ENCODE measurements around the gene PHYHIPL. TPM values are rescaled to one million over a fixed set of nuclear protein-coding genes. Genes with fewer than 3 reads are reported as not detected.

Gene PHYHIPL
- total RNA-seq, 2 donors from 2014 or later = 0.44 to 0.68 TPM

DNA sequence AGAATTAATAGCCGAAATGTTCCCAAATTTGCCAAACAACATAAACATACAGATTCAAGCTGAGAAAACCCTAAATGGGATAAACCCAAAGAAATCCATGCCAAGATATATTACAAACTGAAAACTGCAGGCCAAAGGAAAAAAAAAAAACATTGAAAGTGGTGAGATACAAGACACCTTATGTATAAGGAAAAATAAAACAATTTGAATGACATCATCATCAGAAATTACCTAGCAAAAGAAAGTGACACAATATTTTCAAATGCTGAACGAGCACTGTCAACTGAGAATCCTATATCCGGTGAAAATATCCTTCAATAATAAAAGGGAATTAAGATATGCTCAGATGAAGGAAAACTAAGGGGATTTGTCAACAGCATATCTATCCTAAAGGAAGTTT, 66.5 kb downstream of the PHYHIPL start:
- Histone ChIP-seq H3K4me1 (ENCODE audit: control insufficient read depth, insufficient read depth, low read length) (no peaks in the 10 kb centered on the region), H3K9ac (ENCODE audit: extremely low read depth, low read length, poor library complexity, severe bottlenecking) (no peak overlapping the region), H3K9me3 (ENCODE audit: control insufficient read depth, low read length) (peaks cover 19% of the 10 kb centered on the region), H3K27ac (ENCODE audit: low read depth, low read length) (no peak overlapping the region), H3K36me3 (ENCODE audit: control insufficient read depth, insufficient read depth, low read length) (peaks cover 36% of the 10 kb centered on the region), H3K4me3 (ENCODE audit: low read length) (no peak overlapping the region), H3K27me3 (ENCODE audit: control insufficient read depth, insufficient read depth, low read length, poor library complexity, severe bottlenecking) (no peaks in the 10 kb centered on the region)
- Mint-ChIP-seq H3K9me3 (peaks cover 5% of the 10 kb centered on the region), H3K27ac (no peak overlapping the region), H3K4me3 (no peak overlapping the region), H3K36me3 (ENCODE audit: low read depth) (no peaks in the 10 kb centered on the region), H3K27me3 (ENCODE audit: insufficient read depth) (no peaks in the 10 kb centered on the region), H3K4me1 (no peaks in the 10 kb centered on the region)
- no peak for DNase-seq
- TF ChIP-seq, protein P1, sequence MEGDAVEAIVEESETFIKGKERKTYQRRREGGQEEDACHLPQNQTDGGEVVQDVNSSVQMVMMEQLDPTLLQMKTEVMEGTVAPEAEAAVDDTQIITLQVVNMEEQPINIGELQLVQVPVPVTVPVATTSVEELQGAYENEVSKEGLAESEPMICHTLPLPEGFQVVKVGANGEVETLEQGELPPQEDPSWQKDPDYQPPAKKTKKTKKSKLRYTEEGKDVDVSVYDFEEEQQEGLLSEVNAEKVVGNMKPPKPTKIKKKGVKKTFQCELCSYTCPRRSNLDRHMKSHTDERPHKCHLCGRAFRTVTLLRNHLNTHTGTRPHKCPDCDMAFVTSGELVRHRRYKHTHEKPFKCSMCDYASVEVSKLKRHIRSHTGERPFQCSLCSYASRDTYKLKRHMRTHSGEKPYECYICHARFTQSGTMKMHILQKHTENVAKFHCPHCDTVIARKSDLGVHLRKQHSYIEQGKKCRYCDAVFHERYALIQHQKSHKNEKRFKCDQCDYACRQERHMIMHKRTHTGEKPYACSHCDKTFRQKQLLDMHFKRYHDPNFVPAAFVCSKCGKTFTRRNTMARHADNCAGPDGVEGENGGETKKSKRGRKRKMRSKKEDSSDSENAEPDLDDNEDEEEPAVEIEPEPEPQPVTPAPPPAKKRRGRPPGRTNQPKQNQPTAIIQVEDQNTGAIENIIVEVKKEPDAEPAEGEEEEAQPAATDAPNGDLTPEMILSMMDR (conservative IDR thresholded peaks at IDR 0.05) = no peak
- 100% methylated on average over 2 of the region's 3 CpGs; no CpG with 5 or more reads in 1 of the 2 experiments for WGBS, 2 experiments (ENCODE audit: insufficient coverage in 1 of 2, insufficient read length in 1 of 2)

DNA sequence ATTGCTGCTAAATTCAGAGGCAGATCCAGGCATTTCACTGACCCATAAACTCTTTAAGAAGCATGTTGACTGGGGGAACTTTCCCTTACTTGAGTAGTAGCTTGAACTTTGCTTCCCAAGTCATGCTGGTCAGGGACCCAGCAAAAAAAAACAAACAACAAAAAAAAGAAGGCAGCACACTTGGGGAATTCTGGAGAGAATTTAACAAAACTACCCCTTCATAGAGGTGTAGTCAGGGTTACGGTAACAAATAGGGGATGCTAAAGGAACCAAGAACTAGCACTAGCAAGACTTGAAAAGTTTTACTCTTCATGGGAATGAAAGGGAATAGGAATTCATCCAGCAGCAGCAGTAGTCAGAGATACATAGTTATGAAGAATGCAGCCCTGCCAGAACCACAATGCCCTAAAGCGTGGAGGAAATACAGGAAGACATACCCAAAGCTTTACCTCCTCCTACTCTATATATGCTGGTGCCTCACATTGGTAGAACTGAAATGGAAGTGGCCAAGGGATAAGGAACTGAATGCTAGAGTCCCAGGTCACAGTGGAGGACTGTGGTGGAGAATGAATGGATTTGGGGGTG, 67.3 kb downstream of the PHYHIPL start:
- DNase-seq = no peak
- no peaks in the 10 kb centered on the region for H3K27me3 ChIP-seq (ENCODE audit: control insufficient read depth, insufficient read depth, low read length, poor library complexity, severe bottlenecking)
- no peak overlapping the region for H3K27ac ChIP-seq (ENCODE audit: low read depth, low read length)
- no peak overlapping the region for H3K4me3 Mint-ChIP-seq
- peaks cover 5% of the 10 kb centered on the region for H3K9me3 Mint-ChIP-seq
- no peak overlapping the region for H3K9ac ChIP-seq (ENCODE audit: extremely low read depth, low read length, poor library complexity, severe bottlenecking)
- no peaks in the 10 kb centered on the region for H3K4me1 Mint-ChIP-seq
- H3K36me3 ChIP-seq (ENCODE audit: control insufficient read depth, insufficient read depth, low read length) = peaks cover 38% of the 10 kb centered on the region
- H3K4me1 ChIP-seq (ENCODE audit: control insufficient read depth, insufficient read depth, low read length) = no peaks in the 10 kb centered on the region
- H3K36me3 Mint-ChIP-seq (ENCODE audit: low read depth) = no peaks in the 10 kb centered on the region
- H3K4me3 ChIP-seq (ENCODE audit: low read length) = no peak overlapping the region
- peaks cover 14% of the 10 kb centered on the region for H3K9me3 ChIP-seq (ENCODE audit: control insufficient read depth, low read length)
- 94 to 100% methylated on average over 1 to 2 of the region's 2 CpGs for WGBS, 2 experiments (ENCODE audit: insufficient coverage in 1 of 2, insufficient read length in 1 of 2)
- H3K27me3 Mint-ChIP-seq (ENCODE audit: insufficient read depth) = no peaks in the 10 kb centered on the region
- H3K27ac Mint-ChIP-seq = no peak overlapping the region
- TF ChIP-seq, protein P1 (conservative IDR thresholded peaks at IDR 0.05) = no peak

DNA sequence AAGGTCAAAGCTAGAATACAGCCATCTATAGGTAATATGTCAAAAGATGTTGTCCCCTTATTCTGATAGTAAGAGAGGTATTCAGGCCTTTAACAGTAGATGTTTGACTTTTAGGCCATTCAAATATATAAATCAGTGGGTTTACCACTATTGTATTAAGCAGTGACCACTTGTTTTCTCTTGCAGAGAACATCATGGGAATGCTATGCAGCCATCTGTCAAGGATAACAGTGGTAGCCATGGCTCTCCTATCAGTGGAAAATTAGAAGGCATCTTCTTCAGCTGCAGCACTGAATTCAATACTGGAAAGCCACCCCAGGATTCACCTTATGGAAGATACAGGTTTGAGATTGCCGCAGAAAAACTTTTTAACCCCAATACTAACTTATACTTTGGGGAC, 68.4 kb downstream of the PHYHIPL start:
- 100% methylated on average over 1 of the region's 1 CpG; no CpG with 5 or more reads in 1 of the 2 experiments for WGBS, 2 experiments (ENCODE audit: insufficient coverage in 1 of 2, insufficient read length in 1 of 2)
- Mint-ChIP-seq H3K27me3 (ENCODE audit: insufficient read depth) (no peaks in the 10 kb centered on the region), H3K36me3 (ENCODE audit: low read depth) (no peaks in the 10 kb centered on the region), H3K9me3 (no peaks in the 10 kb centered on the region), H3K27ac (no peak overlapping the region), H3K4me1 (no peaks in the 10 kb centered on the region), H3K4me3 (no peak overlapping the region)
- H3K9me3 ChIP-seq (ENCODE audit: control insufficient read depth, low read length) = peaks cover 3% of the 10 kb centered on the region
- no peaks in the 10 kb centered on the region for H3K4me1 ChIP-seq (ENCODE audit: control insufficient read depth, insufficient read depth, low read length)
- H3K4me3 ChIP-seq (ENCODE audit: low read length) = no peak overlapping the region
- DNase-seq = no peak
- no peaks in the 10 kb centered on the region for H3K27me3 ChIP-seq (ENCODE audit: control insufficient read depth, insufficient read depth, low read length, poor library complexity, severe bottlenecking)
- H3K9ac ChIP-seq (ENCODE audit: extremely low read depth, low read length, poor library complexity, severe bottlenecking) = no peak overlapping the region
- H3K36me3 ChIP-seq (ENCODE audit: control insufficient read depth, insufficient read depth, low read length) = peaks cover 41% of the 10 kb centered on the region
- TF ChIP-seq, protein P1 (conservative IDR thresholded peaks at IDR 0.05) = no peak
- H3K27ac ChIP-seq (ENCODE audit: low read depth, low read length) = no peak overlapping the region
